ENCODE data around the gene GRB14.
A peak's percentile ranks its signal among the peaks of the same experiment; 100 is the strongest.
"Not testable (repeated sequence)": the region's sequence is repeated elsewhere in the genome, so short reads cannot be mapped to it uniquely, and the experiment has no call there.

The GRB14 gene

GRCh38 chr2:164620873-164621763 is at the start of gene GRB14:
Gene GRB14, minus strand, starts transcription at chr2:164621482. Its CDS starts 173 bp downstream, at chr2:164621309.
- DNase-seq (ENCODE audit: low spot score): peak; percentile 55

DNA sequence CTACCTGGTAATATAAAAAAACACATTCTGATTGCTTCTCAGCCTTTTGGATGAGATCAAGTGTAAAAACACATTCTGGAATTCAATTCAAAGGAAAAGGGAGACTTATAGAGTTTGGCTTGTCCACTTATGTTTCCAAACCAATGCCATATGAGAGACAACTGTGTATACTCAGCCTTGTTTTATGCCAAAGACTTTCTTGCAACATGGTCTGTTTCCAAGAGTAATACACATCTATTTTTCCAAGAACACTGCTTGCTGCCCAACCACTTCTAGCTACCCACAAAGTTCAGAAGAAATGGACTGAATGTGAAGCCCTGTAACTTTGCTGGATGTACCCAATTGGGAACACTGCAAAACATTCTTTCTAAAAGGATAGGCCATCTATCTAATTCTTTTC is 48.0 kb upstream of the GRB14 start:
- no peak for DNase-seq (ENCODE audit: low spot score)

GRCh38 chr2:164667566-164667965 is 46.3 kb upstream of the GRB14 start:
- DNase-seq (ENCODE audit: low spot score): no peak

DNA sequence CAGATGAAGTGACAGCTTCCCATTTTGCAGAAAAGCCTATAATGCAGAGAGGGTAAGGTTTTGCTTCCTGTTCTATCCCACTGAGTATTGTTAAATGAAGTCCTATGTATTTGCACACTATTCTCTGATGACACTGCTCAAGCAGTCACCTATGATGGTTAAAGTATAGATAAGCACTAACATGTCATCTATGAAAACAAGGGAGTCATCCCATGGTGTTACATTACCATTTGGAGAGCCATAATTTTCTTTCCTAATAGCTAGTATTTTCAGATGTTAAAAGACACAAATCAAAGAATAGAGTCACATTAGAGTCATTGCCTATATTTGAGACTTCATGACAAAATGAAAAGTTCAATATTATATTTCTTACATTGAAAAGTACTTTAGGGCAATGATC is 42.8 kb upstream of the GRB14 start:
- DNase-seq (ENCODE audit: low spot score): no peak

DNA sequence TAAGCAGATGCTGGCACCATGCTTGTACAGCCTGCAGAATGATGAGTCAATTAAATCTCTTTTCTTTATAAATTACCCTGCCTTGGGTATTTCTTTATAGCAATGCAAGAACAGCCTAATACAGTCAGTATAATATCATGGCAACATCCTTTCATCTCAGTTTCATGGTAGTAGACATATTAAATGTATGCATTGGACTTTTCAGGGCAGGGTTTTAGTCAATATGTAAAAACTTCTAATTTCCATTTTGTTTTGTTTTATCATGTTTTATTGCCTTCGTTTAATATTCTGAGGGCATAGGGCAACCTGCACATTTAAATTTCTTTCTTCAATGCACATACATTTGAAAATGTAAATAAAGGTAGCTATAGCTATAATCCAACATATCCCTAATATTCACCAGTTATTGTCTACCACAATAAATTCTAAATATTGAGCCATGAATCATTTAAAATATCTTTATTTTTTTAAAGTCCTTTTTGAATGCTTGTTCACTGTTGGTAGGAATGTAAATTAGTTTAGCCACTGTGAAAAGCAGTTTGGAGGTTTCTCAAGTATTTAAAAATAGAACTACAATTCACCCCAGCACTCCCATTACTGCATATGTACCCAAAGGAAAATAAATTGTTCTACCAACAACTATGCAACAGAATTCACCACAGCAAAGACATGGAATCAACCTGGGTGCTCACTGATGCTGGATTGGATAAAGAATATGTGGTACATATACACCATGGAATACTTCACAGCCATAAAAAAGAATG is 41.8 kb upstream of the GRB14 start:
- no peak for DNase-seq (ENCODE audit: low spot score)

GRCh38 chr2:164662066-164662465 is 40.8 kb upstream of the GRB14 start:
- no peak for DNase-seq (ENCODE audit: low spot score)

DNA sequence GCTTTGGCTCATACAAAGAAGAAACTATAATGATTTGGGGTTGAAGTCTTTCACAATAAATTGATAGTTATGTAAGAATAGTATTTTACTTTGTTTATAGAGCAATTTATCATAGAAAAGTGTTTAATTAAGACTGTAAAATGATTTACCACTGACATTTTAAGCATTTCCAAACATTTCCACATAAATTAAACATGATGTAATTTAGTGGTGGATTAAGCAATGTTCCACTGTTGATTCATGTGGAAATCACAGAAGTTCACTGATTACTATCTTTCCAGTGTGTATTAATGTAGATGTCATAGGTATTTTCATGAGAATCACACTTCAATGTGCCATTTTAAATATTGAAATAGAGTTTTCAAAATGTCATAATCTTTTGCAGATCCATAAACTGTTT is 40.1 kb upstream of the GRB14 start:
- DNase-seq (ENCODE audit: low spot score): no peak

GRCh38 chr2:164657129-164657528 is 35.8 kb upstream of the GRB14 start:
- peak; percentile 74 for DNase-seq (ENCODE audit: low spot score)

DNA sequence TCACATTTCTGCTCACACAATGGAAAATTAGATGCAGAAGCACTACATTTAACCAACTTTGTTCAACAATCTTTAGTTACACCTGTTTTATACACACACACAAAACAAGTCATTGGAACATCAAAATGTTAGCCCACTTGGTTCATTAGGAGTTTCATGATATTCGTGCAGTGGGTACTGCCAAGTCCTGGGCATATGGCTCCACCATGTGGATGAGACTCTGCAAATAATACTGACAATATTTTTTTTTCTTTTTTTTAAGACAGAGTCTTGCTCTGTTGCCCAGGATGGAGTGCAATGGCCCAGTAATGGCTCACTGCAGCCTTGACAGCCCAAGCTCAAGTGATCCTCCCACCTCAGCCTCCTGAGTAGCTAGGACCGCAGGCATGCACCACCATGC is 34.5 kb upstream of the GRB14 start:
- DNase-seq (ENCODE audit: low spot score): no peak

DNA sequence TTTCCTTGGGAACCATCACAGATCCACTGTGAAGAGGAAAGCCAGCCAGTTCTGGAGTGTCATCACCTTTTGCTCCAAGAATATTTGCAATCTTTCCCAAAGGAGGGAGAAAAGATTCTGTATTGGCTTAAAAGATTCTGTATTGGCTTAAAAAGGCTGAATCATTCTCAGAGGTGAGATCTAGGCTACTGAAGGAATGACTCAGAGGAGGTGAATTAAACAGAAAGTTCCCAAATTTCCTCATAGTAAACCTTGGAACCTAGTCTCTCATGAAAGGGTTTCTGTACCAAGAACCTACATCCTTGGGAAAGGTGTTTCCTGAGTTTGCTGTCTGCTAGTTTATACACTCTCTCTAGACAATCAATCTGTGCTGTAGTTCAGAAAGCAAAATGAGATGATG is 34.1 kb upstream of the GRB14 start:
- no peak for DNase-seq (ENCODE audit: low spot score)

DNA sequence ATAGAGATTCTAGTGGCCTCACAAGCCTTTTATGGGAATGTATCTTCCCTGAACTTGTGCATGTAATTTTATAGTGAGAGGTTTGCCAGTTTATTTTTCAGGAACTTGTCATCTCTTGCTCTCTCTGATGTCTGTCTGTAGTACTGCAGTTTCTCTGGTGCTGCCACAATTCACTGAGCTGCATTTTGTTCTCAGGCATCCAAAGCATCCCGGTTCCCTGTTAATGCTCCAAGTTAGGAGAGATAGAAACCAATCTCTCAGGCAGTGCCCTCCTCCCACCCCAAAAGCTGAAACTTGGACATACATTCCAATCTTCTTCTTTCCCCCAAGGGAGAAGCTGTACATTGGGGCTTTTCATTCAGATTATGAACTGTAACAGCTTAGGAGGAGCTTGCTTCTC is 30.1 kb upstream of the GRB14 start:
- DNase-seq (ENCODE audit: low spot score): no peak

- no peak for DNase-seq (ENCODE audit: low spot score)
Measured at GRCh38 chr2:164644036-164644700, 22.9 kb upstream of the GRB14 start.

GRCh38 chr2:164642946-164643555 is 21.8 kb upstream of the GRB14 start:
- DNase-seq (ENCODE audit: low spot score): no peak

DNA sequence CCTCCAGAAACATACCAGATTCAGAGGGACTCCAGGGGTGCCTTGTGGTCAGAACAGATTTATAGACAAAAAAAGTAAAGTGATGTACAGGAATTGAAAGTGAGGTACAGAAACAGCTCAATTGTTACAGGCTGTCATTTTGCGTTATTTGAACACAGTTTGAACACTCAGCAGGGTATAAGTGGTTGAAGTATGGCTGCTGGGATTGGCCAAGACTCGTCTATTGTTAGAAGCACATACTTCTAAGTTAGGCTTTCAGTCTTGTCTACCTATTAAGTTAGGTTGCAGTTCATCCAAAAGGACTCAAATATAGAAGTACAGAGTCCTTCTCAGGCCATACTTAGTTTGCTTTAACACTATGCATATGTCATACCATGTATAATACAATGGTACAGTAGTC is 21.0 kb upstream of the GRB14 start:
- no peak for DNase-seq (ENCODE audit: low spot score)

- DNase-seq (ENCODE audit: low spot score): not testable (repeated sequence)
Measured at GRCh38 chr2:164628319-164628718, 7.0 kb upstream of the GRB14 start.

DNA sequence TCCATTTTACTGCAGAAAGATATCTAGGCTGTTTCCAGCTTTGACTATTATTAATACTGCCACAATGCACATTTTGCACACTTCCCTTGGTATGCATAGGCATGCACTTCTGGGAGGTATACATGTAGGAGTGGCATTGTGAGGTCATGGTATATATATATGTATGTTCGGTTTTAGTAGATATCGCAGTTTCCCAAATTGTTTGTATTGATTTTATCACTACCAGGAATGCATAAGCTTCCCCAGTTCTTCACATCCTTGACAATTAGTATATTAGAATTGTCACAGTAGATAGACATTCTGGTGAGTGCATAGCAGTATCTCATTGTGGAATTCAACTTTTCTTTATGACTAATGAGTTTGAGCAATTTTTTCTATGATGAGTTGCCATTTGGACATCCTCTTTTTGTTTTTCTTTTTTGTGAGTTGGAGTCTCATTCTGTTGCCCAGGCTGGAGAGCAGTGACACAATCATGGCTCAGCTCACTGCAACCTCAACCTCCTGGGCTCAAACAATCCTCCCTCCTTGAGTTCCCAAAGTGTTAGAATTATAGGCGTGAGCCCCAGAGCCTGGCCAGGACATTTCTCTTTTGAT is 4.2 kb upstream of the GRB14 start:
- peak; percentile 48 for DNase-seq (ENCODE audit: low spot score)

GRCh38 chr2:164624316-164624715 is 3.0 kb upstream of the GRB14 start:
- DNase-seq (ENCODE audit: low spot score): no peak

DNA sequence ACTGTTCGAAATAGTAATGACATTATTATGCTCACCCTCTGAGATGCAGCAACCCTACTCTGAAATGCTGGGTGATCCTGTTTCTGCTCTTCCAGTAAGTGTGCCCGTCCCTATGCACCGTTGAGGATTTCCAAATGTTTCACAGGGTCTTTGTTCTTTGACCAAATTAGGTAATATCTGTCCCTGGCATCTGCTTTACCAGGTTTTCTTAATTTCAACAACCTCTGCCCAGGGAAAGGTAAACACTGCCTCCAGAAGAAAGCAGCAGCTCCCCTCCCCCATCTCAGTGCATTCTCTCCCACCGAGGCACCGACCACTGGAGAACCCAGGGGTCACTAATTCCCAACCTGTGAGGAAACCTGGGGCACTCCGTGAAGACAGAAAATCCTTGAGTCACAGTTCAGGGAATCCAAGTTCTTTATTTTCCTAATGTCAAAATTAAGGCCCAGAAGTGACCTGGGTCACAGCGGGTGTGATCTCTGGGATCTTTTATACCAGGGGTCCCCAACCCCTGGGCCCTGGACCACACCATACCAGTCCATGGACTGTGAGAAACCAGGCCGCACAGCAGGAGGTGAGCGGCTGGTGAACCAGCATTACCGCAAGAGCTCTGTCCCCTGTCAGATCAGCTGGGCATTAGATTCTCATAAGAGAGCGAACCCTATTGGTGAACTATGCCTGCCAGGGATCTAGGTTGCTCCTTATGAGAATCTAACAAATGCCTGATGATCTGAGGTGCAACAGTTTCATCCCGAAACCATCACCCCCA is 1.2 kb upstream of the GRB14 start:
- DNase-seq (ENCODE audit: low spot score): no peak

- no peak for DNase-seq (ENCODE audit: low spot score)
Measured at GRCh38 chr2:164621764-164622105, 453 bp upstream of the GRB14 start.

DNA sequence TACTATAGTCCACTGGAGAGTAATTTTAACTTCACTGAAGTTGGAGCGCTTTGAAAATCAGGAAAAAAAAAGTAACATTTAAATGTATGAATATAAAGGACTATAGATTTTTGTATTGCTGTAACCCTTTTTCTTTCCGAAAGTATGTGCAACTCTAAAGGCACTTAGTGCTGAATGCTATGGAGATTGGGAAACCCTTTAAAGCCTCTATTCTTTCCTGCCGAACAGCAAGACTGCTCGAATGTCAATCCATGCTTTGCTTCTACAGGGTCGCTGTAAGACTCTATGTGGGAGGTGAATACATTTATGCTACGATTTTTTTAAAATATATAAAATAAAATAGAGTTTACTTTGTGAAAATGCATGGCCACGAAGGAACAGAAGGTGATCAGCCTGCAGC is 825 bp downstream of the GRB14 start:
- peak; percentile 19 for DNase-seq (ENCODE audit: low spot score)

GRCh38 chr2:164617466-164617865 is 3.8 kb downstream of the GRB14 start:
- DNase-seq (ENCODE audit: low spot score): peak; percentile 45
